ENCODE results near the gene VDR.

DNA sequence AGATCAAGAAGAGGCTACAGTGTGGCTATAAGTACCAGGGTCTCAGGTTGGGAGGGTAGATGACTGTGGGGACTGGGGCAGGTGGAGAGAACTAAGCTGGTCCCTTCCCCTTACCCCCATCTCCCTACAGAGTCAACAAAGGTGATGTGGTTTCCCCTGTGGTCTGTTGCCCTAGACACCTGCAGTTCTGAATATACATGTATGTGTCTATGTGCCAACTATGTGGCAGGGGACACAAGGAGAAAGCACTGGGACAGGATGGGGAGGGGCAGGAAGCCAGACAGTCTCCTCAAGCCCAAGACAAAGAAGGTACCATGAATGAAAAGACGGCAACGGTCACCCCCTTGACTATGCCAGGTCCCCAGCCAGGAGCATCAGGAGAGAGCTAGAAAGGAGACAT, 80.6 kb downstream of the VDR start:
- TF ChIP-seq POLR2A (IDR thresholded peaks at IDR 0.05), result no peak
- TF ChIP-seq, protein P1, sequence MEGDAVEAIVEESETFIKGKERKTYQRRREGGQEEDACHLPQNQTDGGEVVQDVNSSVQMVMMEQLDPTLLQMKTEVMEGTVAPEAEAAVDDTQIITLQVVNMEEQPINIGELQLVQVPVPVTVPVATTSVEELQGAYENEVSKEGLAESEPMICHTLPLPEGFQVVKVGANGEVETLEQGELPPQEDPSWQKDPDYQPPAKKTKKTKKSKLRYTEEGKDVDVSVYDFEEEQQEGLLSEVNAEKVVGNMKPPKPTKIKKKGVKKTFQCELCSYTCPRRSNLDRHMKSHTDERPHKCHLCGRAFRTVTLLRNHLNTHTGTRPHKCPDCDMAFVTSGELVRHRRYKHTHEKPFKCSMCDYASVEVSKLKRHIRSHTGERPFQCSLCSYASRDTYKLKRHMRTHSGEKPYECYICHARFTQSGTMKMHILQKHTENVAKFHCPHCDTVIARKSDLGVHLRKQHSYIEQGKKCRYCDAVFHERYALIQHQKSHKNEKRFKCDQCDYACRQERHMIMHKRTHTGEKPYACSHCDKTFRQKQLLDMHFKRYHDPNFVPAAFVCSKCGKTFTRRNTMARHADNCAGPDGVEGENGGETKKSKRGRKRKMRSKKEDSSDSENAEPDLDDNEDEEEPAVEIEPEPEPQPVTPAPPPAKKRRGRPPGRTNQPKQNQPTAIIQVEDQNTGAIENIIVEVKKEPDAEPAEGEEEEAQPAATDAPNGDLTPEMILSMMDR (IDR thresholded peaks at IDR 0.05), result no peak
